ENCODE results near the gene DTL.

Gene DTL

GRCh38 chr1:212072047-212072446 lies 36.5 kb downstream of the DTL start:
- H3K36me3 ChIP-seq (ENCODE audit: control insufficient read depth, low read depth, low read length), result peaks cover 82% of the 10 kb centered on the region
- no peak overlapping the region for H3K4me3 ChIP-seq (ENCODE audit: low read length)
- H3K4me1 ChIP-seq (ENCODE audit: control insufficient read depth, low read depth, low read length), result no peaks in the 10 kb centered on the region
- H3K27me3 ChIP-seq (ENCODE audit: control insufficient read depth, insufficient read depth, low read length), result no peaks in the 10 kb centered on the region
- H3K9me3 ChIP-seq (ENCODE audit: control insufficient read depth, low read depth, low read length), result no peaks in the 10 kb centered on the region
- no peak overlapping the region for H3K27ac ChIP-seq (ENCODE audit: low read length)
- no peak overlapping the region for H3K9ac ChIP-seq (ENCODE audit: low read length)

- Histone ChIP-seq H3K4me1 (ENCODE audit: control insufficient read depth, low read depth, low read length) (no peaks in the 10 kb centered on the region), H3K27me3 (ENCODE audit: control insufficient read depth, insufficient read depth, low read length) (no peaks in the 10 kb centered on the region), H3K9me3 (ENCODE audit: control insufficient read depth, low read depth, low read length) (no peaks in the 10 kb centered on the region), H3K4me3 (ENCODE audit: low read length) (no peak overlapping the region), H3K27ac (ENCODE audit: low read length) (no peak overlapping the region), H3K9ac (ENCODE audit: low read length) (no peak overlapping the region), H3K36me3 (ENCODE audit: control insufficient read depth, low read depth, low read length) (peaks cover 81% of the 10 kb centered on the region)
Observed at GRCh38 chr1:212073490-212073889, 37.9 kb downstream of the DTL start.

- Histone ChIP-seq H3K27me3 (ENCODE audit: control insufficient read depth, insufficient read depth, low read length) (no peaks in the 10 kb centered on the region), H3K9ac (ENCODE audit: low read length) (no peak overlapping the region), H3K9me3 (ENCODE audit: control insufficient read depth, low read depth, low read length) (no peaks in the 10 kb centered on the region), H3K27ac (ENCODE audit: low read length) (no peak overlapping the region), H3K36me3 (ENCODE audit: control insufficient read depth, low read depth, low read length) (peaks cover 86% of the 10 kb centered on the region), H3K4me1 (ENCODE audit: control insufficient read depth, low read depth, low read length) (no peaks in the 10 kb centered on the region), H3K4me3 (ENCODE audit: low read length) (no peak overlapping the region)
Observed at GRCh38 chr1:212074313-212074712, 38.8 kb downstream of the DTL start.

- Histone ChIP-seq H3K9ac (ENCODE audit: low read length) (no peak overlapping the region), H3K4me3 (ENCODE audit: low read length) (no peak overlapping the region), H3K9me3 (ENCODE audit: control insufficient read depth, low read depth, low read length) (no peaks in the 10 kb centered on the region), H3K27ac (ENCODE audit: low read length) (no peak overlapping the region), H3K4me1 (ENCODE audit: control insufficient read depth, low read depth, low read length) (no peaks in the 10 kb centered on the region), H3K27me3 (ENCODE audit: control insufficient read depth, insufficient read depth, low read length) (no peaks in the 10 kb centered on the region), H3K36me3 (ENCODE audit: control insufficient read depth, low read depth, low read length) (peaks cover 89% of the 10 kb centered on the region)
Observed at GRCh38 chr1:212074856-212075255, 39.3 kb downstream of the DTL start.

- H3K4me1 ChIP-seq (ENCODE audit: control insufficient read depth, low read depth, low read length), result no peaks in the 10 kb centered on the region
- H3K9ac ChIP-seq (ENCODE audit: low read length), result no peak overlapping the region
- H3K4me3 ChIP-seq (ENCODE audit: low read length), result no peak overlapping the region
- no peaks in the 10 kb centered on the region for H3K9me3 ChIP-seq (ENCODE audit: control insufficient read depth, low read depth, low read length)
- H3K27me3 ChIP-seq (ENCODE audit: control insufficient read depth, insufficient read depth, low read length), result no peaks in the 10 kb centered on the region
- peaks cover 89% of the 10 kb centered on the region for H3K36me3 ChIP-seq (ENCODE audit: control insufficient read depth, low read depth, low read length)
- no peak overlapping the region for H3K27ac ChIP-seq (ENCODE audit: low read length)
Observed at GRCh38 chr1:212077028-212077427, 41.5 kb downstream of the DTL start.

- Histone ChIP-seq H3K9me3 (ENCODE audit: control insufficient read depth, low read depth, low read length) (no peaks in the 10 kb centered on the region), H3K36me3 (ENCODE audit: control insufficient read depth, low read depth, low read length) (peaks cover 93% of the 10 kb centered on the region), H3K4me1 (ENCODE audit: control insufficient read depth, low read depth, low read length) (no peaks in the 10 kb centered on the region), H3K9ac (ENCODE audit: low read length) (no peak overlapping the region), H3K4me3 (ENCODE audit: low read length) (no peak overlapping the region), H3K27me3 (ENCODE audit: control insufficient read depth, insufficient read depth, low read length) (no peaks in the 10 kb centered on the region), H3K27ac (ENCODE audit: low read length) (no peak overlapping the region)
Observed at GRCh38 chr1:212078826-212079225, 43.3 kb downstream of the DTL start.

- Histone ChIP-seq H3K9me3 (ENCODE audit: control insufficient read depth, low read depth, low read length) (no peaks in the 10 kb centered on the region), H3K27me3 (ENCODE audit: control insufficient read depth, insufficient read depth, low read length) (no peaks in the 10 kb centered on the region), H3K9ac (ENCODE audit: low read length) (no peak overlapping the region)
Observed at GRCh38 chr1:212082765-212083406, 47.3 kb downstream of the DTL start.

GRCh38 chr1:212089560-212090163 lies 54.1 kb downstream of the DTL start:
- no peak overlapping the region for H3K4me3 ChIP-seq (ENCODE audit: low read length)
- H3K4me1 ChIP-seq (ENCODE audit: control insufficient read depth, low read depth, low read length), result no peaks in the 10 kb centered on the region
- no peak overlapping the region for H3K27ac ChIP-seq (ENCODE audit: low read length)
- peaks cover 44% of the 10 kb centered on the region for H3K36me3 ChIP-seq (ENCODE audit: control insufficient read depth, low read depth, low read length)
- no peak overlapping the region for H3K9ac ChIP-seq (ENCODE audit: low read length)
- no peaks in the 10 kb centered on the region for H3K9me3 ChIP-seq (ENCODE audit: control insufficient read depth, low read depth, low read length)
- no peaks in the 10 kb centered on the region for H3K27me3 ChIP-seq (ENCODE audit: control insufficient read depth, insufficient read depth, low read length)

More at GRCh38 chr1:212082765-212083406, 47.3 kb downstream of the DTL start:
- H3K36me3 ChIP-seq (ENCODE audit: control insufficient read depth, low read depth, low read length), result peaks cover 74% of the 10 kb centered on the region
- no peaks in the 10 kb centered on the region for H3K4me1 ChIP-seq (ENCODE audit: control insufficient read depth, low read depth, low read length)
- H3K27ac ChIP-seq (ENCODE audit: low read length), result no peak overlapping the region
- no peak overlapping the region for H3K4me3 ChIP-seq (ENCODE audit: low read length)

GRCh38 chr1:212091438-212092121 lies 56.0 kb downstream of the DTL start:
- Histone ChIP-seq H3K9ac (ENCODE audit: low read length) (no peak overlapping the region), H3K36me3 (ENCODE audit: control insufficient read depth, low read depth, low read length) (peaks cover 41% of the 10 kb centered on the region), H3K4me3 (ENCODE audit: low read length) (no peak overlapping the region), H3K27me3 (ENCODE audit: control insufficient read depth, insufficient read depth, low read length) (no peaks in the 10 kb centered on the region), H3K9me3 (ENCODE audit: control insufficient read depth, low read depth, low read length) (no peaks in the 10 kb centered on the region), H3K27ac (ENCODE audit: low read length) (no peak overlapping the region), H3K4me1 (ENCODE audit: control insufficient read depth, low read depth, low read length) (no peaks in the 10 kb centered on the region)

- Histone ChIP-seq H3K9ac (ENCODE audit: low read length) (no peak overlapping the region), H3K36me3 (ENCODE audit: control insufficient read depth, low read depth, low read length) (peaks cover 22% of the 10 kb centered on the region), H3K27ac (ENCODE audit: low read length) (no peak overlapping the region)
Observed at GRCh38 chr1:212097360-212097759, 61.8 kb downstream of the DTL start.

GRCh38 chr1:212098310-212098709 lies 62.8 kb downstream of the DTL start:
- H3K9me3 ChIP-seq (ENCODE audit: control insufficient read depth, low read depth, low read length), result no peaks in the 10 kb centered on the region
- H3K27me3 ChIP-seq (ENCODE audit: control insufficient read depth, insufficient read depth, low read length), result no peaks in the 10 kb centered on the region
- H3K4me1 ChIP-seq (ENCODE audit: control insufficient read depth, low read depth, low read length), result peaks cover 9% of the 10 kb centered on the region
- peaks cover 29% of the 10 kb centered on the region for H3K36me3 ChIP-seq (ENCODE audit: control insufficient read depth, low read depth, low read length)
- no peak overlapping the region for H3K9ac ChIP-seq (ENCODE audit: low read length)
- no peak overlapping the region for H3K27ac ChIP-seq (ENCODE audit: low read length)
- no peak overlapping the region for H3K4me3 ChIP-seq (ENCODE audit: low read length)

More at GRCh38 chr1:212097360-212097759, 61.8 kb downstream of the DTL start:
- H3K9me3 ChIP-seq (ENCODE audit: control insufficient read depth, low read depth, low read length), result no peaks in the 10 kb centered on the region
- no peaks in the 10 kb centered on the region for H3K27me3 ChIP-seq (ENCODE audit: control insufficient read depth, insufficient read depth, low read length)
- H3K4me1 ChIP-seq (ENCODE audit: control insufficient read depth, low read depth, low read length), result peaks cover 9% of the 10 kb centered on the region
- no peak overlapping the region for H3K4me3 ChIP-seq (ENCODE audit: low read length)
